Raji (cell line): Measurements from ENCODE around the gene IL1RAP.

Experiments
- POLR2A ChIP-seq: IDR thresholded peaks from 2 replicates; pipeline ENCODE4 v1.6.1; 2011; ENCODE audit warnings: low read depth, low read length, control low read depth; ENCODE audit not compliant: insufficient read depth

IL1RAP gene

DNA sequence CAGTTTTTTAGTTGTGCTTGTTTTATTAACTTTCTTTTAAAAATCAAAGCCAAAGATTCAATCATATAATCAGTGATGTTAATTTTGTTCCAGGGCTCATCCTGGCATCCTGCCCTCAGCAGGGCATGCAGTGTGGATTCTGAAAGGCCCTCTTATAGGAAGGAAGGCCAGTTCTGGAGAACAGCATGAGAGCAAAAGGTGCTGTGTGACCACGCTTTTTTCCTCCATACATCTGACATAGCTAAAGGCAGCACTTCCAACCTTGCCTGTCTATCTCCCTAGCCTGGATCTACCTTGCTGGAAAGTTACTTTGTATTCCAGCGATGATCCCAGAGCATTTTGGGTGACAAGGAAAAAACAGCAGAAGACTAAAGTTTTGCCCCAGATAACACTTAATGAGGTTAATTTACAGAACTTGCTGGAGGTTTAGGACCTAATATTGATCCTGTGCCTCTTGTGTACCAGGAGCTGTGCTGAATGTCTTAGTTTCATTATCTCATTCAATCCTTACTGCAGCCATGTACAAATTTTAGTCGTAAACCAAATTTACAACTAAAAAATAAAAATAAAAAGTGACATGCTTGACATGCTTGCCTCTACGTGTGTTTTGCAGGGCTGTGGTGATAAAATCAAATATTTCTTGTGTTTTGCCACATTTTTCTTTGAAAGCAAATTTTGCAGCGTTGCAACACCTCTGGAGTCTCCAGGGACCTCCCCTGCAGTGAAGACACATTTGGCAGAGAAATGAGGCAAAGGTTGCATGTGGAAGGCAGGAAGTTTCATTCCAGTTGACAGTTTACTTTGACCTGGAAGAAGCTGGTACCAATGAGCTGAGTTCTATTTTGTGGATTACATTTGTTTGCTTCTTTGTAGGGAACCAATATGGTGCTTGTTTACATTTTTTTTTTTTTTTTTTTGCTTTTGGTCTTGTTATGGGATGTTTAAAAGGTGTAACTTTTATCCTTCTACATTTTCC, 13.2 kb downstream of the IL1RAP start:
- TF ChIP-seq POLR2A, result no peak

DNA sequence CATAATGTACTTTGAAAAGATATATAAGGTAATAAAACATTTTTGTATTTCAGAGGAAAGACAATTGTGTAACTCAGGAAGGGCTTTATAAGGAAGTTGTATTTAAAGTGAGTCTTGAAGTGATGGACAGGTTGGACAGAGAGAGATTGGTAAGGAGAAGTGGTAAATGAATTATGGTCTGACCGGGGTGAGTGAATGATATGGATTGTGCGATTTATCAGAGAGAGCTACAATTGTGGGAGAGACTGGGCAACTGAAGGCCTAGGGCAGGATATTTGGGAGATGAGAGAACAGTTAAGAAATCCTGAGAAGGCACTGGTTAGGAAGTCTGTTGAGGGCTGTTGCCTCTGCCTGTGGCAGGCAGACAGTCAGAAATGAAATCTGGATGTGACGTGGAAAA, 14.8 kb downstream of the IL1RAP start:
- TF ChIP-seq POLR2A, result no peak

DNA sequence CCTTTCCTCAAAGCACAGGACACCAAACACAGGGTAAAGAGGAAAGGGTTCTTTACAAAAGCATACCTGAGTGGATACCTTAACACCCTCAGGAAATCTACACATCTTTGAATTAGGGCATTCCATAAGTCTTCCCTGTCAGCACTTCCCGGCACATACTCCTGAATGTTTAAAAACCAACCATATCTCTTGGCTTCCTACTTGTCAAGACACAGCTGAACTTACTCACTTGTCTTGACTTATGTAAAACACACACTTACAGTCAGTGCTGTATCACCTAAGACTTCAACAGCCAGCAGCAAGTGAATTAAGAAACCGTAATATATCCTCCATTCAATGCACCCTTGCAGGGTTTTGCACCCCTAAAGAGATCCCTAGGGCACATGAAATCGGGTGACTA, 17.5 kb downstream of the IL1RAP start:
- TF ChIP-seq POLR2A, result no peak

DNA sequence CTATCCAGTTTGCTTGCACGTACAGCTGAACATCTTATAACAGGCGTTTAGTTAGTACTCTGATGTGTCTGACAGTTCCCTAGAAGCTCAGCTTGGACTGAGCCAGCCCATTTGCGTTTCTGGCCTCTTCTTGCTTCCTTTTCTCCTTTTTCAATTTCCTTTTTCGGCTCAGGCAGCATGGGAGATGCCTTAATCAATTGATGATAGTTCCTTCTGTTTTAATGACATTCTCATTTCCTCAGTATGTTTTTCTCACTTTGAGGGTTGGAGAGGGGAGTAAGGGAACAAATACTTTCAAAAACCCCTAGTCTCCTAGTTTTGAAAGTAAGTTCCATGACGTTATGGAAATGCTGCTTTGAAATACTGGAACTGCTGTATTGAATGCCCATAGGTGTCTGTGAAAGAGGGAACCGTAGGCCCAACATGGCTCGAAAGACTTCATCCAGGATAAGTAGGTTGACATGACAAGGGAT, 18.9 kb downstream of the IL1RAP start:
- no peak for TF ChIP-seq POLR2A

DNA sequence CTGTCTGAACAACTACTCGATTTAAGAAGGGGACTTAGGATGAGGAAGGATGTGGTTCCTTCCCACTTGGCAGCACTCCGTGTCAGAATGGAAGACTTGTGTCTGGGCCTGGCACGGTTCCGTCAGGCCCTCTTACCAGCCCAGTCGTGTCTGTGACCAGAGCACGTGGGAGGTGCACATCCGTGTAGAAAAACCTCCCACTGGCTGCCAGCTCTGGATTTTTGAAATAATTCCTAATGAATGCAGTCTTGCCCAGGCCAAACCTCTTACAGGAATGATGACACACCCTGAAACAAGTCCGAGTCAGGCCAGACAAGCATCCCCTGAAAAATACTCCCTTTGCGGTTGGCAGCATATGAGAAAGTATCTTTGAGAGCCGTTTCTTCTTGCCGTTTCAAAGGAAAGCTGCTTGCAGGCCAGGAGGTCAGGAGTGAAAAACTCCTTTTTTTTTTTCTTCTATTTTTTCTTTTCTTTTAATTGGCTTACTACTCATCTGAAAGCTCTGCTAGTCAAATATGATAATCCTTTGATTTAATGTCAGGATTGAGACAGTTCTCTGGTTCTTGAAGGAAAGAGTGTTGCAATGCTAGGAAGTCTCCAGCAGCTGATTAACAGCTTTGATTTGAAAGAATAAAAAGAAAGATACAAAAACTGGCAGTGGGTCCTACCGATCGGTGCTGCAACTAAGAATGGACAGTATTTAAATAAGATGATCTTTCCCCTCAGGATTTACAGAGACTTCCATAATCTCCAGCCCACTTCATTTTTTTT, 19.8 kb downstream of the IL1RAP start:
- no peak for TF ChIP-seq POLR2A

DNA sequence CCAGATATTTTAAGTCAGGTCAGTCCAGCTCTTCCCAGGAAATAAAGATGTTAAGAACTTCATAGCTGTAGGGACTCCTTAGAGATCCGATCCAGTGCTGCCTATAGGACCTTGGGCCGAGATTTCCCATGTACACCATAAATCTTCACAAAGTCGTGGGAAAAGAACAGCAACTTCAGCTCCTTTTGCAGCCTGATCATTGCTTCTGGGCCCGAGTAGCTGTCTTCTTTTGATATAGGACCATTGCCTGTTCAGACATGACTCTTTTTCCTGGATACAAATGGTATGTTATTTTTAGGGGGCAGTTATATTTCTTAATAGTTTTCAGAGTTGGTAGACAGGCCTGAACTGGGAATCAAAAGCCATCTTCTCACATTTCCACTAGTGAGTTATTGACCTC, 20.5 kb downstream of the IL1RAP start:
- TF ChIP-seq POLR2A, result no peak

DNA sequence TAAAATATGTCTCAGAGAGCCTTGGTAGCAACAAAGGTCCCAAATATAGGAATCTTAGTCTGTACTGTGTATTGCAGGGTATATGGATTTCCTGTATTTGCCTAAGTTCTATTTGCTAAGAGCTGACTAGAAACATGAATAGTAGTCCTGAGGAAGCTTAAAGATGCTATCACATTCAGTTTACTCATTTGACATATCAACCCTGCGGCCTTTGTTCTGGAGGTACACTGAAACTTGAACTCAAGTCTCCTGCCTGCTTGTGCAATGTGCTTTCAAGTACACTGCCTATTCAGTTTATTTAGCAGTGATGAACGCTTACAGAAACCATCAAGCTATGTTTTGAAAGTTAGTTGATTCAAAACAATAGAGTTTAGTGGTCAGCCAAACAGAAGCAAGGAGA, 21.1 kb downstream of the IL1RAP start:
- TF ChIP-seq POLR2A, result no peak

DNA sequence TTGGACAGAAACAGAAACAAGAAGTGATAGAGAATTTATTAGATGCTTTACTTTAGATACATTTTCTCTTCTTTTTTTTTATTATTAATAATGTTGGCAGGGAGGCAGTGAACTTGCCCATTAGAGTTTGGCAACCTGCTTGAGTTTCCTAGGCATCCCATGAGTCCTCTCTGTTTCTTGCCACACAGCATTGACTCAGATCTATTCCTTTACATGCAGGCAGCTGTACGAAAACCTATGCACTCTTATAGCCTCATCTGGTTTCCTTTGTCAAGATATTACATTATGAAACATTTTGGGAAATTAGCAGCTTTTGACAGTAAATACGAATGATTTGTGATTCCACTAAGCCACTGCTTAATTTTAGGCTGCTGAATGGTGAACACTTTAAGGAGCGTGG, 23.3 kb downstream of the IL1RAP start:
- TF ChIP-seq POLR2A, result no peak

DNA sequence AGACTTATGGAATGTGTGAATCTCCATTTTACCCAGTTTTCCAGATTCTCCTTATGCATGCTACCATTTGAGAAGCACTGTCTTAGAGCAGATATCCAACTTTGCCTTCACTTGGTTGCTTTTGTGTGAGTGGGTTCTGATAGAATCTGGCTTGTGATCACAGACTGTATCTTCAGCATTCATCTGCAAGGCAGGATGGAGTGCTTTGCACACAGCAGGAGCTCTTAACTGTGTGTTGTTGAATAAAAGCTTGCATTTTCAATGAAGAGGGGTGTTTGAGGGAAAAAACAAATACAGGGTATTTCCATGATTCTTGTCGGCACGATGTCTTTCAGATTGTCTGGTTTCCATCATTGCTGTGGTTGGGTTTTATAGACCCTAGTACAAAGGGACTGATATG, 24.4 kb downstream of the IL1RAP start:
- TF ChIP-seq POLR2A, result no peak

DNA sequence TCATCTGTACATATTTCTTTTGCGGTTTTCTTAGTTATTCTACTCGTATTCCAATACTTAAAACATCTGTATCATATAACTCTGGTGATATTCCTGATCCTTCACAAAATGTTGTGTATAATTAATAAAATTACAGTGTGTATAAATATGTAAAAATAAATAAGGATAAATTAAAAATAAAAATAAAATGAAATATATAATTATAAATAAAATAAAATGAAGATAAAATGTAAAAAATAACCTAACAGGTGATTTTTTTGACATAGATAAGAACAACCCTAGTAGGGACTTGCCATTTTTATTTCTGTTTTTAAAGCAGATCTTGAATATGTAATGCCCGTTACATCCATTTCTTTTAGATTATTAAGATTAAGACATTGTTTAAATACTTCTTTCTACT, 25.6 kb downstream of the IL1RAP start:
- TF ChIP-seq POLR2A, result no peak

DNA sequence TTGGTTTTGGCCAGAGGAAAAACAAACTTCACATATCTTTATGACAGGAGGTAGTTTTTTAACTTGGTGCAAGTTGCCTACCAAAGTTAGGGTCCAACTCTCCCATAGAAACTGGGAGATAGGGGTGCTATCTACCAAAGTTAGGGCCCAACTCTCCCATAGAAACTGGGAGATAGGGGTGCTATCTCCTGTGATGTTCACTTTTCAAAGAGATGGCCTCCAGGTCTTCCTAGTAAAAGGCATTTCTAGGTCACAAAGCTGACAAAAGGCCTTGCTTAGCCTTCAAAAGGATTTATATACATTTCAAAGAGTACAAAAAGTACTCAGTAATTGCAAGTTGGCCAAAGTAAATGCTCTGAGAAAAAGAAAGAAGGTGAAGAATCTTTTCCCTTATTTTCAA, 27.1 kb downstream of the IL1RAP start:
- TF ChIP-seq POLR2A, result no peak

DNA sequence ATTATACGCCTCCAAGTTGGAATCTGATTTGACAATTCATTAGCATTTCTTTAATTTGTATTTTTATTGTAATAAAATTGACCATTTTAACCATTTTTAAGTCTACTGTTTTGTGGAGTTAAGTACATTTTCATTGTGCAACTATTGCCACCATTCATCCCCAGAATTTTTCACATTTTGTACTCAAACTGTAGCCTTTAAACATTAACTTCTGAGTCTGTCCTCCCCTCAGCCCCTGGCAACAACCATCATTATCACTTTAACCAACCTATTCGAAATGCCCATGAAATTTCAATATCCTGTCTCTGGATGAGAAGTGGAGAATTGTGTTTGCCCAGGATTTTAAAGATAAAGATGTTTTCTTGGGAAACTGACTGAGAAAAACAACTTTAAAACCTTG, 27.7 kb downstream of the IL1RAP start:
- TF ChIP-seq POLR2A, result no peak

DNA sequence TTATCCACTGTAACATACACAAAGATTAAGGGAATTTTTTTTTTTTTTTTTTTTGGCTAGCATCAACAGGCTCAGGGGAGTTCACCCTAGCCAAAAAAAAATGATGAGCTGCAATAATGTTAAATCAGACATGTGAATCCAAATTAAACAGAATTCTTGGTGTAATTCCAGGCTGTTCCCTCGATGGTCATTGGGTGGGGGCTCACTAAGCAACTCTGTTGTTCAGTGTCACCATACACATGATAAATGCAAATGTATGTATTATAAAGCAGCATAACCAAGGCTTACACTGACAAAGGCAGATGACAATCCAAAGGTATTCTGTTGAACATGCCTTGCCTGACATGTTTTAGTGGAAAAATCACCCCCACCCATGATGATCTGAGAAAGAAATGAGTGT, 29.0 kb downstream of the IL1RAP start:
- TF ChIP-seq POLR2A, result no peak

DNA sequence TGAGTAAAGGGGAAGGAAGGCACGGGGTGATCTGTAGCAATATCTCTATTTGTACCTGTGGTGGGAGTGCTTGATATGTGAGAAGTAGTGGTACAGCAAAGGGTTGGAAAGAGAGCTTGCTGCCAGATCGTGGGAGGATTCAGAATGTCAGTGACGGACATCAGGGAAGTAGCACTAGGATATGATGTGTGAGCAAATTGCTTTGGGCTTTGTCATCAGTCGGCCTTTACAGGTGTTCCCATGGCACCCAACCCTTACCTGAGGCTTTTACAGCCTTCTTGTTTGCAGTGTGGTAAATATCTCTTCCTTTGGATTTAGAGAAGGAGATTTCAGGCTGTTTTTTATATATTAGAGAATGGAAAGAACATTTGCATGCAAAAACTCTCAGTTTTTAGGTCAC, 29.8 kb downstream of the IL1RAP start:
- no peak for TF ChIP-seq POLR2A

DNA sequence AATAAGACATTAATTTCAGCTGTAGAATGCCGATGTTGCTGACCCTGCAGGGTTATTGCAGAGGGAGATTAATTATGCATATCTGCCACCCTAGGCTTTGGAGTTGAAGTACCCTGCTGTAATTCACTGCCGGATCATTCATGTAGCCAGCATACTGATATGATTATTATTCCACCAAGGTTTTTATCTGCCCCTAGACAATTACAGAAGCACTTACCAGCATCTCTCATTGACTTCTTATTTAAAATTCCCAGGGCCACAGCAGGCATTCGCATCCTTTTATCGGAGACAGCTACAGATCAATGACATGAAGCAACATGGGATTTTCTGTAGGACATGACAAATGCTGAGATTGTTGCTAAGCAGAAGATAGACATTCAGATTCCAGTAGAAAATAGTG, 31.3 kb downstream of the IL1RAP start:
- TF ChIP-seq POLR2A, result no peak
